ELR (cell line): ENCODE measurements around the gene DDX23.

Source experiments
- DNase-seq: peaks from one replicate; pipeline ENCODE4 v3.0.0-alpha.2; 2015; ENCODE audit warnings: low read depth

Gene DDX23

GRCh38 chr12:48795550-48796455, 56.2 kb downstream of the DDX23 start:
- DNase-seq, result peak; percentile 83

GRCh38 chr12:48794870-48795269, 57.1 kb downstream of the DDX23 start:
- DNase-seq, result peak; percentile 85

GRCh38 chr12:48793696-48794095, 58.3 kb downstream of the DDX23 start:
- DNase-seq, result no peak

- DNase-seq, result no peak
Observed at GRCh38 chr12:48789858-48790326, 62.1 kb downstream of the DDX23 start.

GRCh38 chr12:48788854-48789775, 62.8 kb downstream of the DDX23 start, which contains the start of gene ADCY6:
Gene ADCY6, minus strand, starts transcription at chr12:48789089. Its CDS starts 5,655 bp downstream, at chr12:48783434.
- DNase-seq, result peak; percentile 70

- DNase-seq, result peak; percentile 25
Observed at GRCh38 chr12:48788524-48788853, 63.5 kb downstream of the DDX23 start.

- no peak for DNase-seq
Observed at GRCh38 chr12:48787791-48788523, 64.0 kb downstream of the DDX23 start.

GRCh38 chr12:48786591-48787544, 65.1 kb downstream of the DDX23 start:
- DNase-seq, result no peak

GRCh38 chr12:48783432-48783831, 68.5 kb downstream of the DDX23 start:
- DNase-seq, result no peak

GRCh38 chr12:48782457-48783395, 69.2 kb downstream of the DDX23 start:
- DNase-seq, result no peak

- no peak for DNase-seq
Observed at GRCh38 chr12:48781750-48782456, 70.1 kb downstream of the DDX23 start.

GRCh38 chr12:48780381-48781025, 71.5 kb downstream of the DDX23 start:
- no peak for DNase-seq

- peak; percentile 39 for DNase-seq
Observed at GRCh38 chr12:48779869-48780268, 72.1 kb downstream of the DDX23 start.
